IMR-90 (cell line): ENCODE results near the gene ADGRF3. TPM values are rescaled to one million over a fixed set of nuclear protein-coding genes. Genes with fewer than 3 reads are reported as not detected.

ENCODE experiments used
- ATAC-seq: fragments of 200-7000 bp; cut with Tn5 transposase; 2 replicates; pipeline ENCODE4 v1.9.1; 2020; ENCODE audit warnings: low read depth, mild to moderate bottlenecking, moderate library complexity
- BruUV-seq: library from RNA; stranded (reverse); fragments of 400-500 nt; replicated peaks from 2 replicates; lab custom pipeline; 2021; lab: Mats Ljungman, UMichigan
- CTCF ChIA-PET: fragments of 300-600 bp; formaldehyde crosslinking; extraction: SDS; loops from one replicate; lab custom pipeline; 2021; ENCODE audit warnings: antibody characterized with exemption; lab: Yijun Ruan, JAX
- POLR2A ChIA-PET: fragments of 300-600 bp; sonication (Branson Sonifier 250); formaldehyde crosslinking; loops from one replicate; lab custom pipeline; 2022; ENCODE audit warnings: antibody characterized with exemption; ENCODE audit not compliant: unreplicated experiment; lab: Charles Lee
- DNase-seq: peaks from one replicate; pipeline ENCODE4 v3.0.0; 2013
- H2AFZ ChIP-seq: replicated peaks from 2 replicates; pipeline ENCODE3; 2013; ENCODE audit warnings: low read length, mild to moderate bottlenecking; ENCODE audit not compliant: poor library complexity
- H2AK5ac ChIP-seq: 2 replicates; pipeline ENCODE4 v1.6.1; 2013; ENCODE audit warnings: low read depth, low read length, inconsistent platforms
- H2AK9ac ChIP-seq: replicated peaks from 2 replicates; pipeline ENCODE3; 2013; ENCODE audit warnings: mild to moderate bottlenecking, low read depth, low read length, moderate library complexity; ENCODE audit not compliant: poor library complexity
- H2BK120ac ChIP-seq: 2 replicates; pipeline ENCODE4 v1.6.1; 2013; ENCODE audit warnings: low read depth, low read length, inconsistent platforms
- H2BK15ac ChIP-seq: 3 replicates; pipeline ENCODE4 v1.6.1; 2013; ENCODE audit warnings: low read depth, low read length, inconsistent platforms
- H2BK20ac ChIP-seq: 2 replicates; pipeline ENCODE4 v1.6.1; 2013; ENCODE audit warnings: low read depth, mild to moderate bottlenecking, inconsistent platforms, low read length, moderate library complexity
- H2BK5ac ChIP-seq: 2 replicates; pipeline ENCODE4 v1.6.1; 2013; ENCODE audit warnings: mild to moderate bottlenecking, low read depth, low read length, inconsistent platforms; ENCODE audit not compliant: poor library complexity, severe bottlenecking
- H3K14ac ChIP-seq: replicated peaks from 2 replicates; pipeline ENCODE4 v1.6.1; 2013; ENCODE audit warnings: low read depth, low read length, inconsistent platforms
- H3K18ac ChIP-seq: 2 replicates; pipeline ENCODE4 v1.6.1; 2013; ENCODE audit warnings: low read depth, low read length, control low read depth
- H3K23ac ChIP-seq: 2 replicates; pipeline ENCODE4 v1.6.1; 2013; ENCODE audit warnings: low read depth, low read length, inconsistent platforms
- H3K27ac ChIP-seq: 2 replicates; pipeline ENCODE4 v1.5.1; 2013; ENCODE audit warnings: mild to moderate bottlenecking, control low read depth, low read length; ENCODE audit not compliant: insufficient read depth
- H3K27me3 ChIP-seq: 2 replicates; pipeline ENCODE4 v1.6.1; 2013; ENCODE audit warnings: low read length; ENCODE audit not compliant: control insufficient read depth, insufficient read depth
- H3K36me3 ChIP-seq: 2 replicates; pipeline ENCODE4 v1.6.1; 2013; ENCODE audit warnings: low read length, mixed read lengths; ENCODE audit not compliant: control insufficient read depth, insufficient read depth
- H3K4ac ChIP-seq: 2 replicates; pipeline ENCODE4 v1.6.1; 2013; ENCODE audit warnings: low read depth, low read length, inconsistent platforms
- H3K4me1 ChIP-seq: 2 replicates; pipeline ENCODE4 v1.6.1; 2013; ENCODE audit warnings: low read length, mixed read lengths; ENCODE audit not compliant: control insufficient read depth, insufficient read depth
- H3K4me2 ChIP-seq: 2 replicates; pipeline ENCODE4 v1.6.1; 2013; ENCODE audit warnings: low read depth, mild to moderate bottlenecking, control low read depth, low read length, moderate library complexity
- H3K4me3 ChIP-seq: 2 replicates; pipeline ENCODE4 v1.5.1; 2013; ENCODE audit warnings: low read depth, mild to moderate bottlenecking, control low read depth, low read length, moderate library complexity; ENCODE audit not compliant: insufficient read depth
- H3K56ac ChIP-seq: 2 replicates; pipeline ENCODE4 v1.6.1; 2013; ENCODE audit warnings: low read length, inconsistent platforms; ENCODE audit not compliant: insufficient read depth; ENCODE audit errors: extremely low read depth
- H3K79me1 ChIP-seq, 2 experiments: 2 replicates each; pipeline ENCODE4 v1.6.1; 2013; ENCODE audit warnings: low read length in 2 of 2, inconsistent platforms in 1 of 2, low read depth in 1 of 2
- H3K9ac ChIP-seq: 2 replicates; pipeline ENCODE4 v1.6.1; 2013; ENCODE audit warnings: low read depth, low read length, control low read depth
- H3K9me1 ChIP-seq: 2 replicates; pipeline ENCODE4 v1.6.1; 2013; ENCODE audit warnings: low read length, inconsistent platforms; ENCODE audit not compliant: insufficient read depth
- H3K9me3 ChIP-seq: 2 replicates; pipeline ENCODE4 v1.6.1; 2013; ENCODE audit warnings: low read length; ENCODE audit not compliant: control insufficient read depth, insufficient read depth
- H4K20me1 ChIP-seq: 2 replicates; pipeline ENCODE4 v1.6.1; 2013; ENCODE audit warnings: low read length, inconsistent platforms; ENCODE audit not compliant: insufficient read depth
- H4K5ac ChIP-seq: 2 replicates; pipeline ENCODE4 v1.6.1; 2013; ENCODE audit warnings: mild to moderate bottlenecking, low read depth, low read length, control low read depth
- H4K8ac ChIP-seq, 2 experiments: 2 replicates each; pipeline ENCODE4 v1.6.1; 2013; ENCODE audit warnings: low read depth in 2 of 2, low read length in 2 of 2, control low read depth in 1 of 2, inconsistent platforms in 1 of 2
- H4K91ac ChIP-seq: 2 replicates; pipeline ENCODE4 v1.6.1; 2013; ENCODE audit warnings: low read depth, low read length, inconsistent platforms; ENCODE audit not compliant: insufficient read depth
- BHLHE40 ChIP-seq: fragments of 150-350 bp; IDR thresholded peaks from 2 replicates; pipeline ENCODE4 v1.6.1; 2016; ENCODE audit warnings: mild to moderate bottlenecking, low read depth, low read length
- CEBPB ChIP-seq: IDR thresholded peaks from 2 replicates; pipeline ENCODE4 v1.6.1; 2012; ENCODE audit warnings: low read depth, low read length, improper control_type of control experiment
- ELK1 ChIP-seq: fragments of 150-350 bp; IDR thresholded peaks from 2 replicates; pipeline ENCODE4 v1.6.1; 2016; ENCODE audit warnings: low read depth, mild to moderate bottlenecking, low read length, moderate library complexity, borderline replicate concordance
- NFE2L2 ChIP-seq: fragments of 150-350 bp; IDR thresholded peaks from 2 replicates; pipeline ENCODE4 v1.6.1; 2016; ENCODE audit warnings: low read depth, mild to moderate bottlenecking, low read length
- RAD21 ChIP-seq: IDR thresholded peaks from 2 replicates; pipeline ENCODE4 v1.6.1; 2012; ENCODE audit warnings: low read length, improper control_type of control experiment
- SMC3 ChIP-seq: fragments of 150-350 bp; IDR thresholded peaks from 2 replicates; pipeline ENCODE4 v1.6.1; 2016; ENCODE audit warnings: low read depth, mild to moderate bottlenecking, antibody characterized with exemption, low read length, moderate library complexity
- WGBS, 2 experiments: methylation state at CpG; one replicate each; pipeline versions ENCODE4 v1.1.5 to v1.1.7; 2013; ENCODE audit warnings: missing lambda C conversion rate in 2 of 2; ENCODE audit not compliant: insufficient read length in 1 of 2; ENCODE audit errors: extremely low coverage in 2 of 2; 5-methylcytosine and 5-hydroxymethylcytosine counted together
- dilution Hi-C: fragments of 300-500 bp; cut with HindIII; formaldehyde crosslinking; loops from one replicate; pipeline ENCODE4 v1.14.3; 2018; ENCODE audit warnings: low sequenced_read_pairs; ENCODE audit not compliant: unreplicated experiment
- in situ Hi-C: fragments of 300-500 bp; cut with MboI; formaldehyde crosslinking; loops from 3 replicates; pipeline ENCODE4 v1.14.3; 2019; ENCODE audit warnings: low sequenced_read_pairs, inconsistent platforms, mixed read lengths
- intact Hi-C: fragments of 100-400 bp; cut with micrococcal nuclease; formaldehyde crosslinking; loops from 2 replicates; pipeline ENCODE4 v1.10.0; 2022
- polyA plus RNA-seq, 3 experiments: library from polyadenylated mRNA; depleted of rRNA; stranded (reverse); fragments of >200 nt; gene quantifications; 2 replicates each; pipeline ENCODE4 v1.2.3, GENCODE V29; 2012; ENCODE audit warnings: low replicate concordance in 1 of 3
- total RNA-seq: library from RNA; depleted of rRNA; stranded (reverse); fragments of >200 nt; gene quantifications from 2 replicates; pipeline ENCODE4 v1.2.3, GENCODE V29; 2012

The ADGRF3 gene
- total and polyA plus RNA-seq, 2 of the 4 experiments (the other 2 are of a cell fraction), result 0.15 TPM; not detected in 1

DNA sequence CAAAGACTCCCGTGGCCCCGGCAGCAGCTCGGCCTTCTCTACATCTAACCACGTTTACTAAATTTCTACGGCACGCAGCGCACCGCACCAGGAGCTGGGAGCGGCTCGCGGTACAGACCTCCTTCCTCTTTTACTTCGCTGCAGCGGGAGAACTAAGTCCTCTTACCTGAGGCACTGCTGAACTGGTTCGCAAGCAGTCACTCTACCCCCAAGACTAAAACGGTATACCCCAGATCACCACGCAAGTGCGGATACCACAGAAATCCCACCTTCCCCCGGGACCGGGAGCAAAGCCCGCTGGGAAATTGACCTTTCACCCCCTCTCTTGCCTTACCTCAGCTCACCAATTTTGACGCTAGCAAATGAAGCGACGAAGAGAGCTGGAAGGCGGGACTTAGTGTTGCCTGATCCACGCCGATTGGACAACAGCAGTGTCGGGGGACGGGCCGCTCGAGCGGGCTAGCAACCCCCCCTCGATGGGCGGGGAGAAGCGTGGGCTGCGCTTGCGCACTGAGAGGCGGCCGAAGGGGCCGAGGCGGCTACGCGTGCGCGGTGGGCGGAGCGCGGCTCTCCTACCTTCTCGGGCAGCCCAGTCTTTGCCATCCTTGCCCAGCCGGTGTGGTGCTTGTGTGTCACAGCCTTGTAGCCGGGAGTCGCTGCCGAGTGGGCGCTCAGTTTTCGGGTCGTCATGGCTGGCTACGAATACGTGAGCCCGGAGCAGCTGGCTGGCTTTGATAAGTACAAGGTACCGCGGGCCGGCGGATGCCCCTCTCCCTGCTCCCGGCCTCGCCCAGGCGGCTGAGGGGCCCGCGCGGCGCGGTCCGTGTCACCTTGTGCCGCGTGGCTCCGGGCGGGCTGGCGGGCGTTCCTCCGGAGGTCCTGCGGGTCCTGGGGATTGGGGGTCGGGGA, 790 bp downstream of the ADGRF3 start, which contains the start of gene SELENOI (continued):
- TF ChIP-seq RAD21 (no peak), CEBPB (peak; percentile 43; the same call in 1 of the 2 replicates), NFE2L2 (no peak), SMC3 (no peak)

DNA sequence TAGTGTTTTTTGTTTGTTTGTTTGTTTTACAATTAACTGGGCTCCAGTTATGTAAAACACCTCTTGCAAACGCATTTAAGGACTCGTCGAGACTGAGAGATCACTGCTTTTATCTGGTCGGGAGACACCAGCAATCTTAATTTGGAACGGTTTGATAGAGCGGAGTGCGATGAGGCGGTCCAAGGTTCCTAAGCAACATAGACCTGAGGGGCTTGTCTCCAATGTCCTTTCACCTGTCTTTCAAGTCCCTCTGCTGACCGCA, 1.4 kb downstream of the ADGRF3 start:
- in situ Hi-C loops (loop anchor here (25.0 kb wide), 1 partner anchor 383 kb away; no protein-coding TSS in a partner anchor), intact Hi-C loops (loop anchor here (5.0 to 10.0 kb wide), 4 partner anchors 103 to 400 kb away; partner anchors contain the start of genes HADHA and HADHB), dilution Hi-C loops (no loop called here)
- H3K36me3 ChIP-seq, result no peaks in the 10 kb centered on the region
- H3K27me3 ChIP-seq, result no peaks in the 10 kb centered on the region
- BruUV-seq, result TSS peak; percentile 89
- peak overlapping the region; percentile 87 for H3K27ac ChIP-seq
- peak overlapping the region; percentile 85 for H2BK5ac ChIP-seq
- peak overlapping the region; percentile 84 to 97 for H4K8ac ChIP-seq
- peak overlapping the region; percentile 75 for H3K56ac ChIP-seq
- H3K4me2 ChIP-seq, result peak overlapping the region; percentile 98
- H3K4ac ChIP-seq, result peak overlapping the region; percentile 94
- H3K4me3 ChIP-seq, result peak overlapping the region; percentile 77
- ChIA-PET POLR2A (interaction anchor here (0.6 kb wide), 1 partner anchor 502 kb away, joined by 3 read pairs; no protein-coding TSS in a partner anchor), CTCF (interaction anchor here (0.9 kb wide), 1 partner anchor 13 kb away, joined by 3 read pairs; no protein-coding TSS in a partner anchor)
- H2BK120ac ChIP-seq, result no peak overlapping the region
- TF ChIP-seq ELK1 (no peak), BHLHE40 (no peak)
- H2AFZ ChIP-seq, result peak overlapping the region; percentile 97
- peak overlapping the region; percentile 93 for H2AK9ac ChIP-seq
- H2BK20ac ChIP-seq, result no peak overlapping the region
- peak overlapping the region; percentile 89 for H3K23ac ChIP-seq
- peak overlapping the region; percentile 59; the same call in 1 of the 2 replicates for H3K18ac ChIP-seq
- H3K9me1 ChIP-seq, result no peaks in the 10 kb centered on the region
- H3K4me1 ChIP-seq, result no peaks in the 10 kb centered on the region
- peak overlapping the region; percentile 67 for H4K91ac ChIP-seq
- DNase-seq, result no peak
- peak overlapping the region; percentile 89 for H4K5ac ChIP-seq
- WGBS, 2 experiments, result no CpG with 5 or more reads among the region's 9 CpGs
- peak overlapping the region; percentile 39; the same call in 1 of the 2 replicates for H2AK5ac ChIP-seq
- peaks cover 22 to 40% of the 10 kb centered on the region in 2 experiments; a peak in 3 of 4 replicates for H3K79me1 ChIP-seq
- no peaks in the 10 kb centered on the region for H3K9me3 ChIP-seq
- no peak overlapping the region for H2BK15ac ChIP-seq
- no peak for ATAC-seq
- peak overlapping the region; percentile 93 for H3K9ac ChIP-seq
- H3K14ac ChIP-seq, result peak overlapping the region; percentile 92
- peaks cover 14% of the 10 kb centered on the region for H4K20me1 ChIP-seq
